Naive thymus-derived CD4-positive, alpha-beta T cell (primary cell): ENCODE results near the gene CERS4. TPM values are rescaled to one million over a fixed set of nuclear protein-coding genes. Genes with fewer than 3 reads are reported as not detected.
A peak's percentile ranks its signal among the peaks of the same experiment; 100 is the strongest.

Source experiments
- ATAC-seq: fragments of 150-1000 bp; cut with Tn5 transposase; 2 replicates; pipeline ENCODE4 v1.10.0; 2021; ENCODE audit warnings: mild to moderate bottlenecking, moderate library complexity
- CTCF ChIA-PET: fragments of 350-600 bp; sonication (Branson Sonifier 250); formaldehyde crosslinking; loops from one replicate; lab custom pipeline; 2021; ENCODE audit warnings: antibody characterized with exemption; lab: Charles Lee
- POLR2A ChIA-PET: fragments of 350-600 bp; sonication (Branson Sonifier 250); formaldehyde crosslinking; loops from one replicate; lab custom pipeline; 2021; ENCODE audit warnings: antibody characterized with exemption, inconsistent platforms; lab: Charles Lee
- DNase-seq, 9 donors: peaks; one replicate each; pipeline versions ENCODE4 v3.0.0 to v3.0.0-alpha.2; 2020 to 2022; ENCODE audit warnings: mixed read lengths in 1 of 9
- H3K27ac ChIP-seq: one replicate; pipeline ENCODE4 v1.7.0; 2013; ENCODE audit warnings: mild to moderate bottlenecking, low read depth, low read length, moderate library complexity
- H3K27me3 ChIP-seq, 2 donors: one replicate each; pipeline ENCODE4 v1.7.0; 2013; ENCODE audit warnings: low read length in 2 of 2, mild to moderate bottlenecking in 2 of 2, moderate library complexity in 2 of 2; ENCODE audit not compliant: control insufficient read depth in 2 of 2, insufficient read depth in 2 of 2
- H3K36me3 ChIP-seq, 3 experiments: 1 replicate in 2 of 3; 2 replicates in 1 of 3; pipeline ENCODE4 v1.7.0; 2013; ENCODE audit warnings: low read length in 3 of 3, mild to moderate bottlenecking in 3 of 3, moderate library complexity in 1 of 3; ENCODE audit not compliant: insufficient read depth in 3 of 3, control insufficient read depth in 2 of 3
- H3K4me1 ChIP-seq, 2 donors: one replicate each; pipeline ENCODE4 v1.7.0; 2013; ENCODE audit warnings: low read length in 2 of 2, mild to moderate bottlenecking in 2 of 2, moderate library complexity in 1 of 2; ENCODE audit not compliant: control insufficient read depth in 2 of 2, insufficient read depth in 2 of 2
- H3K4me3 ChIP-seq: 2 replicates; pipeline ENCODE4 v1.7.0; 2013; ENCODE audit warnings: mild to moderate bottlenecking, low read length
- H3K9me3 ChIP-seq, 3 experiments: 1 replicate in 2 of 3; 2 replicates in 1 of 3; pipeline ENCODE4 v1.7.0; 2013; ENCODE audit warnings: low read length in 3 of 3; ENCODE audit not compliant: control insufficient read depth in 2 of 3
- H3K27ac Mint-ChIP-seq, 9 donors: one replicate each; pipeline ENCODE4 v1.8.0; 2020 to 2022; ENCODE audit warnings: mixed read lengths in 9 of 9, mild to moderate bottlenecking in 8 of 9, moderate library complexity in 5 of 9, inconsistent platforms in 2 of 9
- H3K27me3 Mint-ChIP-seq, 5 donors: one replicate each; pipeline ENCODE4 v1.8.0; 2021 to 2022; ENCODE audit warnings: mixed read lengths in 5 of 5, mild to moderate bottlenecking in 1 of 5
- H3K36me3 Mint-ChIP-seq, 5 donors: one replicate each; pipeline ENCODE4 v1.8.0; 2020 to 2022; ENCODE audit warnings: mixed read lengths in 5 of 5, mild to moderate bottlenecking in 3 of 5, inconsistent platforms in 1 of 5
- H3K4me1 Mint-ChIP-seq, 7 donors: one replicate each; pipeline ENCODE4 v1.8.0; 2020 to 2022; ENCODE audit warnings: mixed read lengths in 7 of 7, mild to moderate bottlenecking in 3 of 7, inconsistent platforms in 1 of 7
- H3K4me3 Mint-ChIP-seq, 10 donors: one replicate each; pipeline ENCODE4 v1.8.0; 2020 to 2022; ENCODE audit warnings: mild to moderate bottlenecking in 10 of 10, mixed read lengths in 10 of 10, moderate library complexity in 6 of 10, inconsistent platforms in 2 of 10
- H3K9me3 Mint-ChIP-seq, 11 donors: one replicate each; pipeline ENCODE4 v1.8.0; 2020 to 2022; ENCODE audit warnings: mixed read lengths in 11 of 11, mild to moderate bottlenecking in 4 of 11, inconsistent platforms in 1 of 11, moderate library complexity in 1 of 11
- intact Hi-C, 2 donors: fragments of 100-400 bp; cut with micrococcal nuclease; formaldehyde crosslinking; loops; one replicate each; pipeline ENCODE4 v1.15.1; 2023
- polyA plus RNA-seq, 2 donors: library from polyadenylated mRNA; unstranded; fragments of 300-500 nt; fragmentation: Illumina TruSeq; gene quantifications; one replicate each; pipeline ENCODE4 v1.2.3, GENCODE V29; 2021
- total RNA-seq, 6 experiments: library from RNA in 5 of 6; stranded (reverse) in 5 of 6; gene quantifications; 1 replicate in 5 of 6; 2 replicates in 1 of 6; pipeline ENCODE4 v1.2.3 and lab custom pipeline; 2021 to 2026

CERS4 gene
- total and polyA plus RNA-seq, 7 experiments from 2014 or later: 11.2 to 32.4 (median 21.9) TPM

DNA sequence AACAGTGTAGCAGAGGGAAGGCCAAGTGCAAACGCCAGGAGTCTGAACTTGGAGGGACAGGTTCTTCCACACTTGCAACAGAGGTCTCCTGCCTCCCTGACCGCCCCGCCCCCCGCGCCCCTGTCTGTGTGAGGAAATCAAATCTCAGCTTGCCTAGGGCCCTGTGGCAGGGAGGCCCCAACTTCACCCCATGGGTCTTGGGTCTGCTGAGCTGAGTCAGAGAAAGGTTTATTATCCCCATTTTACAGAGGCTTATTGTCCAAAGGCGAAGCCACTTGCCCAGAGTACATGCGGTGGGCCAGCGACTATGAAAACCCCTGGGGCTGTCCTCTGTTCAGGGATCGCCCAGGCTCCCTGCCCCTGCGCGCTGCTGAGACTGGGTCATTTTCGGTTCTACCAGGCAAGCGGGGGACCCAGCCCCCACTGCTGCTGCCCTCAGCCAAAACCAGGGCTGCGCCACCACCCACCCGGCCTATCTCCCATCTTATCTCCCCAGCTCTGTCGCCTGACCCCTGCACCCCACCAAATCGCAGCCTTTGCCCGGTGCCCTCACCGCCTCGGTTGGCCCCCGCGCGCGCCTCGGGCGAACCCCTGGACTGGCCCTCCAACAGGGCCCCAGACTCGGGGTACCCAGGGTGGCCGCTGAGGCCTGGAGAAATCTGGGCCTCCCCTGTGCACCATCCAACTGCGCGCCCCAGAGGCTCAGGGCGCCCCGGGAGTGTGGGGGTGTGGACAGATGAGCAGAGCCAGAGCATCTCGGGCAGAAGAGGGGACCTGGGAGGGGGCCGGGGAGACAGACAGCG, 850 bp upstream of the CERS4 start:
- CTCF ChIA-PET: no interaction called here
- ATAC-seq (peak; percentile 1), DNase-seq (no peak)
- H3K27me3 ChIP-seq: no peaks in the 10 kb centered on the region
- no peaks in the 10 kb centered on the region for H3K9me3 ChIP-seq
- Mint-ChIP-seq H3K36me3 (peaks cover 0 to 13% (median 3%) of the 10 kb centered on the region in 5 donors), H3K4me3 (peak overlapping the region; percentile 51 to 88 (median 79)), H3K27me3 (peaks cover 0 to 11% (median 0%) of the 10 kb centered on the region in 5 donors), H3K27ac (peak overlapping the region in 7 of 9 donors; percentile 18 to 90 (median 83)), H3K9me3 (peaks cover 0 to 3% (median 0%) of the 10 kb centered on the region in 11 donors), H3K4me1 (peaks cover 19 to 26% (median 26%) of the 10 kb centered on the region in 7 donors)
- H3K4me3 ChIP-seq: peak overlapping the region; percentile 18
- H3K36me3 ChIP-seq: peaks cover 0 to 6% (median 0%) of the 10 kb centered on the region in 3 experiments
- intact Hi-C loops: loop anchor here (2.0 to 5.0 kb wide), 5 partner anchors 44 to 266 kb away; partner anchors contain the start of genes NDUFA7 (in 1 of the 2), RAB11B (in 1 of the 2), RPS28 (in 1 of the 2) and TIMM44 (in 1 of the 2)
- peaks cover 5 to 17% of the 10 kb centered on the region in 2 donors for H3K4me1 ChIP-seq
- peak overlapping the region; percentile 75 for H3K27ac ChIP-seq
- POLR2A ChIA-PET: interaction anchor here (0.7 kb wide), 1 partner anchor 10 kb away, joined by 7 read pairs; no protein-coding TSS in a partner anchor

DNA sequence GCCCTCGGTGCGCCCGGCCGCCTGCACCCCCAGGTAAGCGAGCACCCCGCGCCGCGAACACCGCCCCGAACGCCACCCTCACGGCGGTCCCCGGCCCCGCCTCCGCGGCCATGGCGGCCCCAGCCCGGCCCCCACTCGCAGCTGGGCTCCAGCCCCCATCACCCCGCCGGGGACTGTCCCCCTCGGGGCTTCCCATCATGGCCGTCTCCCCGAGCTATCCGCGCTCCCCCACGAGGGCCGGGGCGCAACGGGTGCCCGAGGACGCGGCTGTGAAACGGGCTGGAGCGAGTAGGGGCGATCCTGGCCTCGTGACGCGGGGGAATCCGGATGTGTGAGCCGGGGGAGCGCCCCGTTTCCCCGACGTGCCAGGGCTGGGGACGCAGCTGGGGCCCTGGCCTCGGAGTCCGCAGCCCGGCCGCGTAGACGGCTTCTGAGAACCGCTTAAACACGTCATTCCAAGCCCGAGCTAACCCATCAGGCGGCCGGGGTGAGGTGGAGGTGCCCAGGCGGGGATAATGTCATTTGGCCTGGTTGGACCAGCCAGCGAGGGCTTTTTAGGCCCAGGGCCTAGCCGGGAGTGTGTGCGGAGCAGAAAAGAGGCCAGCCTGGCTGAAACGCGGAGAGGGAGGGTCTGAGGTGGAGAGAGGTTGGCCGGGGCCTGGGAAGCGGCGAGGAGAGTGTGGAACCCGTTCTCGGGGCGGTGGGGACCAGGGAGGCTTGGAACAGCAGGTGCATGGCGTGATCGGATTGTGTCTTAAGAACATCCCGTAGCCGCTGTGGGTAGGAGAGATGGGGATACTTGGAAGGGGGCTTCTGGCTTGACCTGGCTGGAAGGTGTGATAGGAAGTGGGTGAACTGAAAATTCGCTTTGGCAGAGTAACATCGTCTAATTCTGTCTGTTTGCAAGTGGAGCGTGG, 550 bp downstream of the CERS4 start:
- Mint-ChIP-seq H3K4me3 (peak overlapping the region; percentile 72 to 94 (median 90)), H3K36me3 (peaks cover 0 to 18% (median 3%) of the 10 kb centered on the region in 5 donors), H3K27ac (peak overlapping the region; percentile 72 to 96 (median 83)), H3K27me3 (peaks cover 0 to 8% (median 0%) of the 10 kb centered on the region in 5 donors), H3K4me1 (peaks cover 27 to 38% (median 32%) of the 10 kb centered on the region in 7 donors), H3K9me3 (peaks cover 0 to 3% (median 0%) of the 10 kb centered on the region in 11 donors)
- Histone ChIP-seq H3K27me3 (no peaks in the 10 kb centered on the region), H3K36me3 (peaks cover 0 to 14% (median 0%) of the 10 kb centered on the region in 3 experiments), H3K9me3 (no peaks in the 10 kb centered on the region), H3K4me3 (peak overlapping the region; percentile 84), H3K4me1 (peaks cover 5 to 17% of the 10 kb centered on the region in 2 donors), H3K27ac (peak overlapping the region; percentile 96)
- DNase-seq (peak; percentile 76 to 90 (median 84)), ATAC-seq (peak; percentile 90)
- POLR2A ChIA-PET: interaction anchor here (0.5 to 1.9 kb wide), 9 partner anchors 13 to 340 kb away, joined by 3 to 17 read pairs (median 4); no protein-coding TSS in a partner anchor
- intact Hi-C loops: loop anchor here (1.0 to 5.0 kb wide), 8 partner anchors 15 to 267 kb away; partner anchors contain the start of genes NDUFA7 (in 1 of the 2), RAB11B (in 1 of the 2), RPS28 (in 1 of the 2) and TIMM44 (in 1 of the 2)
- CTCF ChIA-PET: interaction anchor here (0.8 to 1.2 kb wide), 2 partner anchors 14 to 51 kb away, joined by 4 to 9 read pairs; no protein-coding TSS in a partner anchor

DNA sequence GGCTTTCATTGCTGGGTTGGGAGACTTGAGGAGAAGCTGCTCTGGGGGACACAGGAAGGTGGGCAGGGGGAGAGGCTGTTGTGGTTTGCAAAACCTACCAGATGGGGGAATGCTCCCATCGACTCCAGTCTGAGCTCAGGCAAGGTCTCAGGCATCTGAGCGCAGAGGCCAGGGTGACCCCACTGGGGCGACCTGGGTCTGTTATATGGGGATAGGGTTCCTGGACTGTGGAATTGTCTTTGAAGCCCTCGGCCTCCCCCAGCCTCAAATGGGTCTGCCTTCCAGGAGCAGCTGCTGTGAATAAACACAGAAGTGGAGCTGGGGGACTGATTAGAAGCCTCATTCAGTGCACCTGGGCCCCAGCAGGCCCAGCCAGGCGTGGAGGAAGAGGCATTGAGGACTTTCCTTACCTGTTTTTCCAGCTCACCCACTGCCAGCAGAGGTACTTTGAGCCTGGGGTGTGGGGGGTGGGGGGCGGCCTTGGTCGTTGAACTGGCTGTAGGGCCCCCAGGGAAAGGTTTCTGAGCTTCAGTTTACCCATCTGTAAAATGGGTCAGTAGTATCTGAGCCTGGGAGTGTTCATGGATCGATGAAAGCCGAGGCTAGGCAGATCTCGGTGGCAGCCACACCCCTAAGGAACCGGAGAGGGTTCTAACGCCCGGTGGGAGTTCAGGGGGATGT, 1.4 kb downstream of the CERS4 start:
- POLR2A ChIA-PET: interaction anchor here (1.3 to 1.9 kb wide), 5 partner anchors 16 to 40 kb away, joined by 4 to 17 read pairs (median 5); no protein-coding TSS in a partner anchor
- H3K9me3 Mint-ChIP-seq: peaks cover 0 to 3% (median 0%) of the 10 kb centered on the region in 11 donors
- no peak for ATAC-seq
- CTCF ChIA-PET: interaction anchor here (0.8 kb wide), 1 partner anchor 209 kb away, joined by 3 read pairs; no protein-coding TSS in a partner anchor
- H3K36me3 Mint-ChIP-seq: peaks cover 0 to 18% (median 3%) of the 10 kb centered on the region in 5 donors
- H3K27me3 ChIP-seq: no peaks in the 10 kb centered on the region
- peak overlapping the region; percentile 84 for H3K4me3 ChIP-seq
- H3K4me1 ChIP-seq: peaks cover 5 to 17% of the 10 kb centered on the region in 2 donors
- intact Hi-C loops: no loop called here
- peaks cover 0 to 17% (median 0%) of the 10 kb centered on the region in 3 experiments for H3K36me3 ChIP-seq
- no peak for DNase-seq
- H3K9me3 ChIP-seq: no peaks in the 10 kb centered on the region
- H3K4me3 Mint-ChIP-seq: peak overlapping the region; percentile 72 to 94 (median 90)
- H3K27ac ChIP-seq: peak overlapping the region; percentile 96
- peak overlapping the region; percentile 72 to 96 (median 83) for H3K27ac Mint-ChIP-seq
- peaks cover 27 to 38% (median 36%) of the 10 kb centered on the region in 7 donors for H3K4me1 Mint-ChIP-seq
- H3K27me3 Mint-ChIP-seq: peaks cover 0 to 7% (median 0%) of the 10 kb centered on the region in 5 donors

DNA sequence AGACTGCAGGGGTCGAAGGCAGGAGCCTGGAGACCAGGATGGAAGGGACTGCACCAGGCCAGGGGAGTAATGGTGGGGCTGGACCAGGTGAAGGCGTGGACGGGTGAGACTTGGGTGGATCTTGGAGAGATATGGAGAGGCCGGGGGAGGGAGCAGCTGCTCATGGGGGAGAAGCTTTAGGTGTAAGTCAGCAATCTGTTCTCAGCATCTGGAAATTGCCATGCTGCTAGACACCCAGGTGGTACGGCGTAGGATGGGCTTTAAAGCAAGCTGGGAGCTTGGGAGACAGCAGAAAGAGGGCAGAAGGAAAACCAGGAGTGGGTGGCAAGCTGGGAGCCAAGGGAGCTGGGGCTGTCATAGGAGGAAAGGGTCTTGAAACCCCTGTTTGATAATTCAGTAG, 3.0 kb downstream of the CERS4 start:
- Mint-ChIP-seq H3K36me3 (peaks cover 0 to 28% (median 3%) of the 10 kb centered on the region in 5 donors), H3K4me3 (peak overlapping the region in 2 of 10 donors; percentile 17 to 74), H3K27ac (peak overlapping the region in 4 of 9 donors; percentile 44 to 65 (median 54)), H3K27me3 (no peaks in the 10 kb centered on the region), H3K4me1 (peaks cover 27 to 49% (median 40%) of the 10 kb centered on the region in 7 donors), H3K9me3 (peaks cover 0 to 3% (median 0%) of the 10 kb centered on the region in 11 donors)
- Histone ChIP-seq H3K27ac (no peak overlapping the region), H3K4me1 (peaks cover 5 to 17% of the 10 kb centered on the region in 2 donors), H3K9me3 (no peaks in the 10 kb centered on the region), H3K27me3 (no peaks in the 10 kb centered on the region), H3K36me3 (peaks cover 0 to 21% (median 0%) of the 10 kb centered on the region in 3 experiments), H3K4me3 (no peak overlapping the region)
- ATAC-seq (no peak), DNase-seq (no peak)
- intact Hi-C loops: no loop called here
- ChIA-PET POLR2A (interaction anchor here (0.6 to 1.2 kb wide), 2 partner anchors 32 to 127 kb away, joined by 3 read pairs; no protein-coding TSS in a partner anchor), CTCF (interaction anchor here (0.6 kb wide), 1 partner anchor 912 kb away, joined by 3 read pairs; no protein-coding TSS in a partner anchor)

DNA sequence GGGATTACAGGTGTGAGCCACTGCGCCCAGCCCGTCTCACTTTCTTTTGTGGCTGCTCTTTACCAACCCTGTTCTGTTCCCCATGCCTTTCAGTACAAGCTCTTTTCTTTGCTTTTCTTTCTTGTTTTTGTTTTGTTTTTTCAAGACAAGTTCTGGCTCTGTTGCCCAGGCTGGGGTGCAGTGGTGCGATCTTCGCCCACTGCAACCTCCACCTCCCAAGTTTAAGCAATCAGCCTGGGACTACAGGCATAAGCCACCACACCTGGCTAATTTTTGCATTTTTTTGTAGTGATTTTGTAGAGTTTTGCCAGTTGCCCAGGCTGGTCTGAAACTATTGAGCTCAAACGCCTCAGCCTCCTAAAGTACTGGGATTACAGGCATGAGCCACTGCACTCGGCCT, 3.7 kb downstream of the CERS4 start:
- peaks cover 0 to 21% (median 0%) of the 10 kb centered on the region in 3 experiments for H3K36me3 ChIP-seq
- no peak overlapping the region for H3K4me3 ChIP-seq
- Mint-ChIP-seq H3K27ac (peak overlapping the region in 3 of 9 donors; percentile 31 to 72 (median 43)), H3K36me3 (peaks cover 0 to 29% (median 3%) of the 10 kb centered on the region in 5 donors), H3K4me3 (peak overlapping the region in 1 of 10 donors; percentile 45), H3K9me3 (peaks cover 0 to 3% (median 0%) of the 10 kb centered on the region in 11 donors), H3K27me3 (no peaks in the 10 kb centered on the region), H3K4me1 (peaks cover 27 to 49% (median 40%) of the 10 kb centered on the region in 7 donors)
- intact Hi-C loops: no loop called here
- no peak for DNase-seq
- no peaks in the 10 kb centered on the region for H3K27me3 ChIP-seq
- no peak for ATAC-seq
- POLR2A ChIA-PET: interaction anchor here (0.5 to 1.2 kb wide), 3 partner anchors 32 to 128 kb away, joined by 3 read pairs; no protein-coding TSS in a partner anchor
- CTCF ChIA-PET: interaction anchor here (0.6 kb wide), 1 partner anchor 913 kb away, joined by 3 read pairs; no protein-coding TSS in a partner anchor
- peaks cover 5 to 17% of the 10 kb centered on the region in 2 donors for H3K4me1 ChIP-seq
- H3K27ac ChIP-seq: no peak overlapping the region
- H3K9me3 ChIP-seq: no peaks in the 10 kb centered on the region
